HepG2 (cell line): Measurements from ENCODE around the gene ARR3. TPM values are rescaled to one million over a fixed set of nuclear protein-coding genes. Genes with fewer than 3 reads are reported as not detected.

Experiments
- ATAC-seq: fragments of 200-7000 bp; cut with Tn5 transposase; 3 replicates; pipeline ENCODE4 v1.9.1; 2020; ENCODE audit warnings: mild to moderate bottlenecking, moderate library complexity
- BruUV-seq: library from RNA; stranded (reverse); fragments of 400-500 nt; replicated peaks from 2 replicates; lab custom pipeline; 2021; lab: Mats Ljungman, UMichigan
- CTCF ChIA-PET: fragments of 300-600 bp; formaldehyde crosslinking; extraction: SDS; loops from one replicate; lab custom pipeline; 2021; ENCODE audit warnings: low total read pairs, inconsistent platforms, low intra/inter-chr PET ratio; lab: Yijun Ruan, JAX
- POLR2A ChIA-PET: fragments of 350-600 bp; sonication (Branson Sonifier 250); formaldehyde crosslinking; loops from one replicate; lab custom pipeline; 2020; ENCODE audit warnings: antibody characterized with exemption, inconsistent platforms; lab: Yijun Ruan, JAX
- DNase-seq: peaks from one replicate; pipeline ENCODE4 v3.0.0-alpha.2; 2015; ENCODE audit warnings: low spot score
- FAIRE-seq: peaks from 3 replicates; lab custom pipeline; 2011; peaks lifted over from hg19 to GRCh38; lab: Jason Lieb, UNC
- H2AFZ ChIP-seq: one replicate; pipeline ENCODE4 v1.6.1; 2011; ENCODE audit warnings: low read length, inconsistent platforms
- H3K27ac ChIP-seq: fragments of 300-600 bp; 3 replicates; pipeline ENCODE4 v1.8.0; 2011; ENCODE audit warnings: mixed run types, mild to moderate bottlenecking, mixed read lengths, low read length, inconsistent platforms; ENCODE audit not compliant: insufficient read depth; ENCODE audit errors: extremely low read length
- H3K27me3 ChIP-seq, 2 experiments: fragments of 200-600 bp in 1 of 2; 2 replicates in 1 of 2; 3 replicates in 1 of 2; pipeline versions ENCODE4 v1.6.0 to v1.8.0; 2011; ENCODE audit warnings: low read length in 2 of 2, mild to moderate bottlenecking in 2 of 2, moderate library complexity in 2 of 2, inconsistent platforms in 1 of 2; ENCODE audit not compliant: insufficient read depth in 2 of 2, control insufficient read depth in 1 of 2
- H3K36me3 ChIP-seq, 2 experiments: fragments of 200-600 bp in 1 of 2; replicated peaks in 1 of 2; 2 replicates in 1 of 2; 3 replicates in 1 of 2; pipeline versions ENCODE4 v1.5.1 to v1.8.0; 2011; ENCODE audit warnings: low read length in 2 of 2, inconsistent platforms in 1 of 2; ENCODE audit not compliant: insufficient read depth in 2 of 2, control insufficient read depth in 1 of 2
- H3K4me1 ChIP-seq: 2 replicates; pipeline ENCODE4 v1.5.1; 2012; ENCODE audit warnings: low read length, inconsistent platforms; ENCODE audit not compliant: insufficient read depth
- H3K4me2 ChIP-seq: 2 replicates; pipeline ENCODE4 v1.6.0; 2011; ENCODE audit warnings: low read depth, low read length, inconsistent platforms
- H3K4me3 ChIP-seq, 3 experiments: fragments of 200-600 bp in 1 of 3; sonication (generic), shearing (Covaris generic) in 1 of 3; replicated peaks in 1 of 3; 2 replicates each; pipeline ENCODE4 v1.5.1; 2011 to 2016; ENCODE audit warnings: low read length in 3 of 3, inconsistent platforms in 2 of 3, low read depth in 2 of 3, mild to moderate bottlenecking in 2 of 3, control low read depth in 1 of 3, mixed read lengths in 1 of 3; ENCODE audit not compliant: insufficient read depth in 1 of 3
- H3K79me2 ChIP-seq: one replicate; pipeline ENCODE4 v1.6.1; 2011; ENCODE audit warnings: low read length, inconsistent platforms; ENCODE audit not compliant: insufficient read depth
- H3K9ac ChIP-seq: 2 replicates; pipeline ENCODE4 v1.6.0; 2011; ENCODE audit warnings: mild to moderate bottlenecking, low read depth, low read length, inconsistent platforms; ENCODE audit not compliant: insufficient read depth
- H3K9me3 ChIP-seq: 2 replicates; pipeline ENCODE4 v1.5.1; 2012; ENCODE audit warnings: mild to moderate bottlenecking, low read length
- H4K20me1 ChIP-seq: 2 replicates; pipeline ENCODE4 v1.6.0; 2011; ENCODE audit warnings: inconsistent platforms, mild to moderate bottlenecking, low read length, moderate library complexity; ENCODE audit not compliant: insufficient read depth
- CHD2 ChIP-seq: IDR thresholded peaks from 2 replicates; pipeline ENCODE4 v1.6.1; 2011; ENCODE audit warnings: low read depth, low read length, improper control_type of control experiment
- REPIN1 ChIP-seq: sonication (generic); formaldehyde crosslinking; IDR thresholded peaks from 2 replicates; pipeline ENCODE4 v1.8.0; 2022; ENCODE audit warnings: missing genetic modification reagents, low read depth, mild to moderate bottlenecking, borderline replicate concordance
- SMAD9 ChIP-seq: sonication (generic); formaldehyde crosslinking; IDR thresholded peaks from 2 replicates; pipeline ENCODE4 v1.5.1; 2020; ENCODE audit warnings: mild to moderate bottlenecking, missing genetic modification reagents
- SMARCE1 ChIP-seq: fragments of 450-650 bp; IDR thresholded peaks from 2 replicates; pipeline ENCODE4 v1.6.1; 2017; ENCODE audit warnings: borderline replicate concordance
- ZNF292 ChIP-seq: sonication (generic); formaldehyde crosslinking; IDR thresholded peaks from 2 replicates; pipeline ENCODE4 v1.8.1; 2022; ENCODE audit warnings: mild to moderate bottlenecking, low read depth, missing genetic modification reagents, borderline replicate concordance
- ZNF589 ChIP-seq: sonication (generic); formaldehyde crosslinking; conservative IDR thresholded peaks from 2 replicates; pipeline ENCODE4 v1.8.0; 2022; ENCODE audit warnings: mild to moderate bottlenecking, moderate library complexity, missing genetic modification reagents
- WGBS: methylation state at CpG from one replicate; pipeline ENCODE4 v1.1.6; 2017; ENCODE audit warnings: low lambda C conversion rate; 5-methylcytosine and 5-hydroxymethylcytosine counted together
- in situ Hi-C: cut with HindIII; loops from 2 replicates; pipeline ENCODE4 v1.10.0; 2017; ENCODE audit warnings: low pct_unique_long_range_greater_than_20kb; ENCODE audit not compliant: extremely low pct_ligation_motif_present
- intact Hi-C: fragments of 100-400 bp; cut with micrococcal nuclease; formaldehyde crosslinking; loops from one replicate; pipeline ENCODE4 v1.10.0; 2022; ENCODE audit not compliant: unreplicated experiment
- polyA plus RNA-seq, 8 experiments: library from polyadenylated mRNA; depleted of rRNA in 3 of 8; stranded (reverse) in 7 of 8; unstranded in 1 of 8; fragments of >200 nt; fragmentation: Illumina TruSeq in 4 of 8; extraction: Trizol in 4 of 8; gene quantifications; 2 replicates each; pipeline versions ENCODE4 v1.2.1 to v1.2.3, GENCODE V29; 2011 to 2016; ENCODE audit warnings: low read depth in 4 of 8, missing spikeins in 1 of 8, mixed read lengths in 1 of 8; ENCODE audit not compliant: insufficient read depth in 1 of 8
- total RNA-seq, 5 experiments: library from RNA; depleted of rRNA; stranded (reverse); fragments of >200 nt; fragmentation: Illumina TruSeq; extraction: Trizol; gene quantifications; 2 replicates each; pipeline ENCODE4 v1.2.3, GENCODE V29; 2016; ENCODE audit warnings: low read depth in 1 of 5
- TF ChIP-seq, protein P1 (sequence below): sonication (generic); formaldehyde crosslinking; IDR thresholded peaks from 2 replicates; pipeline ENCODE4 v1.5.1; 2020; ENCODE audit warnings: mild to moderate bottlenecking, missing genetic modification reagents, borderline replicate concordance

Gene ARR3
- total and polyA plus RNA-seq, 2 of the 13 experiments (the other 11 are each of a cell fraction or from before 2014, with no cell fraction given), result not detected

GRCh38 chrX:70240751-70241150 lies 27.4 kb upstream of the ARR3 start:
- Histone ChIP-seq H3K9ac (no peak overlapping the region), H4K20me1 (no peaks in the 10 kb centered on the region), H3K4me2 (no peak overlapping the region), H3K27ac (no peak overlapping the region), H3K4me1 (no peaks in the 10 kb centered on the region), H3K27me3 (no peaks in the 10 kb centered on the region), H2AFZ (no peak overlapping the region), H3K4me3 (no peak overlapping the region), H3K79me2 (no peaks in the 10 kb centered on the region), H3K9me3 (no peaks in the 10 kb centered on the region), H3K36me3 (no peaks in the 10 kb centered on the region)
- ChIA-PET POLR2A (no interaction called here), CTCF (no interaction called here)
- FAIRE-seq, result no peak
- 90% methylated on average over 1 of the region's 1 CpG for WGBS
- intact Hi-C loops, result no loop called here
- ATAC-seq, result no peak
- DNase-seq, result no peak
- in situ Hi-C loops, result no loop called here
- no TSS peak for BruUV-seq
- TF ChIP-seq ZNF589 (CRISPR knock-in tag), result no peak
- TF ChIP-seq REPIN1 (CRISPR knock-in tag), result no peak
- TF ChIP-seq, protein P1, sequence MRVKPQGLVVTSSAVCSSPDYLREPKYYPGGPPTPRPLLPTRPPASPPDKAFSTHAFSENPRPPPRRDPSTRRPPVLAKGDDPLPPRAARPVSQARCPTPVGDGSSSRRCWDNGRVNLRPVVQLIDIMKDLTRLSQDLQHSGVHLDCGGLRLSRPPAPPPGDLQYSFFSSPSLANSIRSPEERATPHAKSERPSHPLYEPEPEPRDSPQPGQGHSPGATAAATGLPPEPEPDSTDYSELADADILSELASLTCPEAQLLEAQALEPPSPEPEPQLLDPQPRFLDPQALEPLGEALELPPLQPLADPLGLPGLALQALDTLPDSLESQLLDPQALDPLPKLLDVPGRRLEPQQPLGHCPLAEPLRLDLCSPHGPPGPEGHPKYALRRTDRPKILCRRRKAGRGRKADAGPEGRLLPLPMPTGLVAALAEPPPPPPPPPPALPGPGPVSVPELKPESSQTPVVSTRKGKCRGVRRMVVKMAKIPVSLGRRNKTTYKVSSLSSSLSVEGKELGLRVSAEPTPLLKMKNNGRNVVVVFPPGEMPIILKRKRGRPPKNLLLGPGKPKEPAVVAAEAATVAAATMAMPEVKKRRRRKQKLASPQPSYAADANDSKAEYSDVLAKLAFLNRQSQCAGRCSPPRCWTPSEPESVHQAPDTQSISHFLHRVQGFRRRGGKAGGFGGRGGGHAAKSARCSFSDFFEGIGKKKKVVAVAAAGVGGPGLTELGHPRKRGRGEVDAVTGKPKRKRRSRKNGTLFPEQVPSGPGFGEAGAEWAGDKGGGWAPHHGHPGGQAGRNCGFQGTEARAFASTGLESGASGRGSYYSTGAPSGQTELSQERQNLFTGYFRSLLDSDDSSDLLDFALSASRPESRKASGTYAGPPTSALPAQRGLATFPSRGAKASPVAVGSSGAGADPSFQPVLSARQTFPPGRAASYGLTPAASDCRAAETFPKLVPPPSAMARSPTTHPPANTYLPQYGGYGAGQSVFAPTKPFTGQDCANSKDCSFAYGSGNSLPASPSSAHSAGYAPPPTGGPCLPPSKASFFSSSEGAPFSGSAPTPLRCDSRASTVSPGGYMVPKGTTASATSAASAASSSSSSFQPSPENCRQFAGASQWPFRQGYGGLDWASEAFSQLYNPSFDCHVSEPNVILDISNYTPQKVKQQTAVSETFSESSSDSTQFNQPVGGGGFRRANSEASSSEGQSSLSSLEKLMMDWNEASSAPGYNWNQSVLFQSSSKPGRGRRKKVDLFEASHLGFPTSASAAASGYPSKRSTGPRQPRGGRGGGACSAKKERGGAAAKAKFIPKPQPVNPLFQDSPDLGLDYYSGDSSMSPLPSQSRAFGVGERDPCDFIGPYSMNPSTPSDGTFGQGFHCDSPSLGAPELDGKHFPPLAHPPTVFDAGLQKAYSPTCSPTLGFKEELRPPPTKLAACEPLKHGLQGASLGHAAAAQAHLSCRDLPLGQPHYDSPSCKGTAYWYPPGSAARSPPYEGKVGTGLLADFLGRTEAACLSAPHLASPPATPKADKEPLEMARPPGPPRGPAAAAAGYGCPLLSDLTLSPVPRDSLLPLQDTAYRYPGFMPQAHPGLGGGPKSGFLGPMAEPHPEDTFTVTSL, result no peak
- TF ChIP-seq CHD2, result no peak
- no peak for TF ChIP-seq SMAD9 (CRISPR knock-in tag)
- TF ChIP-seq SMARCE1, result no peak
- TF ChIP-seq ZNF292, result no peak
